Epithelial cell of proximal tubule (primary cell): Measurements from ENCODE around the gene CHST3. TPM values are rescaled to one million over a fixed set of nuclear protein-coding genes. Genes with fewer than 3 reads are reported as not detected.

ENCODE experiments used
- DNase-seq: peaks from one replicate; pipeline ENCODE4 v3.0.0-alpha.2; 2011; ENCODE audit warnings: low read depth
- H3K4me3 ChIP-seq: 2 replicates; pipeline ENCODE4 v1.5.1; 2011; ENCODE audit warnings: low read depth, mild to moderate bottlenecking, low read length
- total RNA-seq: library from RNA; depleted of rRNA; stranded (reverse); fragments of >200 nt; gene quantifications from 2 replicates; pipeline ENCODE4 v1.2.3, GENCODE V29; 2015
- TF ChIP-seq, protein P1 (sequence below): conservative IDR thresholded peaks from 2 replicates; pipeline ENCODE4 v1.5.1; 2012; ENCODE audit warnings: low read depth, mild to moderate bottlenecking, low read length

CHST3 gene
- total RNA-seq, 1 donor from 2014 or later: 20.5 TPM

DNA sequence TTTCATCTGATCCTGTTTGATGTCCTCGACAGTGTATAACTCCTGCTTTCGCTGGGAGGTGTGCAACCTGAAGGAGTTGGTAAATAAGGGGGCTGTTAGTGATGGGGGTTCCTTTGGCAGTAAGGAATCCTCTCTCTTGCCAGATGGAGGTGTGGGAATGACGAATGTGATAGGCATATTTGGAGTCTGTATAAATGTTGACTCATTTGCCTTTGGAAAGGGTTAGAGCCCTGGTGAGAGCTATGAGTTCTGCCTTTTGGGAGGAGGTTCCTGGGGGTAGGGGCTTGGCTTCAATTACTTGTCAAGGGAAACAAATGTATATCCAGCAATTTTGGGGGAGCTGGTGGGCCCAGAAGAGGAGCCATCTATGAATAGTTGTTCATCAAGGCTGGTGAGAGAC is 11.4 kb upstream of the CHST3 start:
- no peak for DNase-seq
- TF ChIP-seq, protein P1, sequence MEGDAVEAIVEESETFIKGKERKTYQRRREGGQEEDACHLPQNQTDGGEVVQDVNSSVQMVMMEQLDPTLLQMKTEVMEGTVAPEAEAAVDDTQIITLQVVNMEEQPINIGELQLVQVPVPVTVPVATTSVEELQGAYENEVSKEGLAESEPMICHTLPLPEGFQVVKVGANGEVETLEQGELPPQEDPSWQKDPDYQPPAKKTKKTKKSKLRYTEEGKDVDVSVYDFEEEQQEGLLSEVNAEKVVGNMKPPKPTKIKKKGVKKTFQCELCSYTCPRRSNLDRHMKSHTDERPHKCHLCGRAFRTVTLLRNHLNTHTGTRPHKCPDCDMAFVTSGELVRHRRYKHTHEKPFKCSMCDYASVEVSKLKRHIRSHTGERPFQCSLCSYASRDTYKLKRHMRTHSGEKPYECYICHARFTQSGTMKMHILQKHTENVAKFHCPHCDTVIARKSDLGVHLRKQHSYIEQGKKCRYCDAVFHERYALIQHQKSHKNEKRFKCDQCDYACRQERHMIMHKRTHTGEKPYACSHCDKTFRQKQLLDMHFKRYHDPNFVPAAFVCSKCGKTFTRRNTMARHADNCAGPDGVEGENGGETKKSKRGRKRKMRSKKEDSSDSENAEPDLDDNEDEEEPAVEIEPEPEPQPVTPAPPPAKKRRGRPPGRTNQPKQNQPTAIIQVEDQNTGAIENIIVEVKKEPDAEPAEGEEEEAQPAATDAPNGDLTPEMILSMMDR: no peak
- no peak overlapping the region for H3K4me3 ChIP-seq

DNA sequence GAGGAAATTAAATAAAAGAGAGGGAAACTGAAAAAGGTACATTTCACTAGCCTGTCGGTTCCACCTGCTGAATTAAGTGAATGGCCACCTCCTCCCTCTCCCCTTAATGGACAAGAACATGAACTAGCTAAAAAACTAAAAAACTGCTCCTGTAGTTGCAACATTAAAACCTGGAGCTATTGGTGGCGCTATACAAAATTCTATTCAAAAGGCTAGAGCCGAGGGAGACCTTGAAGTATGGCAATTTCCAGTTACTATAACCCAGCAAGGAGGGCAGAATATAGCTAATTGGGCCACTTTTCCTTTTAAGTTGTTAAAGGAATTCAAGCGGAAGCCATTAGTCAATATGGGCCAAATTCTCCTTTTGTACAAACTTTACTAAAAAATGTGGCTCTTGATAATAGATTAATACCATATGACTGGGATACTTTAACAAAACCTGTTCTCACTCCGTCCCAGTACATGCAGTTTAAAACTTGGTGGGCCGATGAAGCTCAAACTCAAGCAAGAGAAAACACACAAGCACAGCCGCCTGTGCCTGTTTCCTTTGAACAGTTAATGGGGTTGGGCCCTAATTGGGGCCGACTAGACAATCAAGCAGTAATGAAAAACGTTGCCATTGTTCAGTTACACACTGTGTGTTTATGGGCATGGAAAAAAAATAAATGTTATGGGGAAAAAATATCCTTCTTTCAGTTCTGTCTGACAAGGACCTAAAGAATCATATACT is 6.5 kb upstream of the CHST3 start:
- TF ChIP-seq, protein P1: no peak
- no peak for DNase-seq
- H3K4me3 ChIP-seq: no peak overlapping the region

DNA sequence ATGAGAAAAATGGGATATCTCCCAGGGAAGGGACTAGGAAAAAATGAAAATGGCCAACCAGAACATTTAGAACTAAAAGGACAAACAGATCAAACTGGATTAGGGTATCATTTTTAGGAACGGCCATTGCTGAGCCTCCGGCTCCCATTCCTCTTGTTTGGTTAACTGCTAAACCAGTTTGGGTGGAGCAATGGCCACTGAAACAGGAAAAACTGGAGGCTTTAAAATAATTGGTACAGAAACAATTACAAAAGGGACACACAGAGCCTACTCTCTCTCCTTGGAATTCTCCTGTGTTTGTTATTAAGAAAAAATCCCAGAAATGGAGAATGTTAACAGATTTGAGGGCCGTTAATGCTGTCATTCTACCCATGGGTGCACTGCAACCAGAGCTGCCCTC is 4.7 kb upstream of the CHST3 start:
- DNase-seq: no peak
- TF ChIP-seq, protein P1: no peak
- no peak overlapping the region for H3K4me3 ChIP-seq

DNA sequence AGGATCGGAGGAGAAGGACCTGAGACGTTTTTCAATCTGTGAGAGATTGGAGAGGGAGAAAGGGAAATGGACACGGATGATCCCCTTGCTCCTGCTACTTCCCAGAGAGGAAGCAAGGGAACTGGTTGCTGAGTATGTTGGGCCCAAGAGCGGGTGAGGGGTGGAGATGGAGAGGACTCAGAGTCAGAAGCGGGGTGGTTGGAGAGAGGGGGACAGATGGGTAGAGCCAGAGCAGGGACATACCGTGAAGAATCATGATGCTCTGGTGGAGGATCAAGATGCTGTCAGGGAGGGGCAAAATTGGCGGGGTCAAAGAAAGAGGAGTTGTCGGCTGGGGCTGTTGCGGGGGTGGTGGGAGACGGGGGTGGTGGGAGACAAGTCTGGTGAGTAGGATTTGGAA is 2.4 kb upstream of the CHST3 start:
- TF ChIP-seq, protein P1: no peak
- DNase-seq: no peak
- no peak overlapping the region for H3K4me3 ChIP-seq

DNA sequence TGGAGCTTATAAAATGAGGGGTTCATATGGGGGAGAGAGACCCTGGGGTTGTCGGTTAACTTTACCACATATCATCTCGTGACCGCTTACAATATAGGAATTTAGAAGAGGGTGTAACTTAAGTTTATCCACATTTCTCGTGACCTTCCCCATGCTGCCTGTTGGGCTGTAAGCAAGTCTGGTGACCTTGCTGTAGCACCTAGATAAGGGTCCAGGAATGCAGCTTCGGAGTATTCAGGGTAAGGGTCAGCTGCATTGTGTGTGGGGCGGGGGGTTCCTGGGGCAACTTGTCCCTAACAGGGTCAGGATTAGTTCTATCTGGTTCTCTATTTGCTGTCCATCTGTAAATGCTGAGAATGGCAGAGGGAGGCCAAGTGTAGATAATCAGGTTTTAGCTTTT is 1.3 kb upstream of the CHST3 start:
- TF ChIP-seq, protein P1: no peak
- H3K4me3 ChIP-seq: no peak overlapping the region
- no peak for DNase-seq

DNA sequence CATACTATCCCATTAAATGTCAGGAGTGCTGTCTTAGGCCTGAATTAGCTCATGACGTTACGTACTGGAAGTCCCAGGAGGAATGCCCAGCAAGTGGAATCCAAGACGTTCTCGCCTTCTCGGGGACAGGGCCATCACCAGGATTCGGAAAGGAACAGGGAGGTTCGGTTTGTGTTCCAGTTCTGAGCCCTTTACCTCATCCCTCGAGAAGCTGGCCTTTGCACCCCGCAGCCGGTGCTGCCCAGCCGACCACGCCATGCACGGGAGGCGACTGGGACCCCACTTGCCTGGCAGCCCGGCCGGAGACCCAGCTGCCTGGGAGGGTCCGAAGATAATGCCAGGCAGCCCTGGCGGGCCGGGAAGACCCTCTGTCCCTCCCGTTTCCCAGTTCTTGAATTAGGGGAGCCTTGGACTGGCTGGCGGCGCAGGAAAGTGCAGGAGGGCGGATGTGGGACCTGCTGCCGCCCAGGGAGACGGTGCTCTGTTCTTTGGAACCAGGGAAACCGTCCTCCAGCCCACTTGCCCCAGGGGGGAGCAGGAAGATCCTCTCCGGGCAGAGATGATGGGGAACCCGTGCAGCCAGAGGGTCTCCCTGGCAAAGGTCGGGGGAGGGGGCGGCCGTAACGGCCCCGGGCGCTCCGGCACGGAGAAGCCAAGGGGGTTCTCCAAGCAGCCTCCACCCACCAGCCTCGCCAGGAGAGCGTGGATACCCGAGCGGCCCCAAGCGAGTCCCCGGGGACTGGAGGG is 671 bp upstream of the CHST3 start:
- TF ChIP-seq, protein P1: no peak
- peak overlapping the region; percentile 91 for H3K4me3 ChIP-seq
- DNase-seq: no peak
